NCI-H2196 treated with DMSO at 0.1 percent for 48 hours (cell line): Measurements from ENCODE around the gene GRIK3.

Source experiments
- DNase-seq: peaks from one replicate; lab custom pipeline; 2025; ENCODE audit not compliant: unreplicated experiment; lab: John Stamatoyannopoulos, UW

Gene GRIK3

GRCh38 chr1:36835696-36836095 is 198.6 kb downstream of the GRIK3 start:
- DNase-seq, result no peak

- no peak for DNase-seq
These were observed 199.2 kb downstream of the GRIK3 start for GRCh38 chr1:36835017-36835695.

- DNase-seq, result no peak
These were observed 199.7 kb downstream of the GRIK3 start for GRCh38 chr1:36834586-36834985.

- DNase-seq, result no peak
These were observed 203.0 kb downstream of the GRIK3 start for GRCh38 chr1:36831186-36831810.

DNA sequence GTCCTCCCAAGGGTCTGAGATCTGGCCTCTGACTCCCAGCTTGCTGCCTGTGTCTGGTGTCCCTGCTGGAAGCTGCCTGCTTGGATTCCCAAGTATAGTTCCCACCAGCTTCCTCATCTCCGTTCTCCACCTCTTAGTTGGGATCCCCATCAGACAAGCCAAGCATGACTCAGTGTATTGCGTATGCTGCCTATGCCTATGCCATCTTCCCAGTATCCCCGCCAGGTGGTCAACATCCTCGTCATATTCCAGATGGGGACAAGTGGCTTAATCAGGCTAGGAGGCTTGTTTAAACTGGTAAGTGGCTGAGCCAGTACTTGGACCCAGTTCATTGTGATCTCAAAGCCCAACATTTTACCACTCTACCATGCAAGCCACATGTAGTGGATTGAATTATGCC is 204.4 kb downstream of the GRIK3 start:
- no peak for DNase-seq

DNA sequence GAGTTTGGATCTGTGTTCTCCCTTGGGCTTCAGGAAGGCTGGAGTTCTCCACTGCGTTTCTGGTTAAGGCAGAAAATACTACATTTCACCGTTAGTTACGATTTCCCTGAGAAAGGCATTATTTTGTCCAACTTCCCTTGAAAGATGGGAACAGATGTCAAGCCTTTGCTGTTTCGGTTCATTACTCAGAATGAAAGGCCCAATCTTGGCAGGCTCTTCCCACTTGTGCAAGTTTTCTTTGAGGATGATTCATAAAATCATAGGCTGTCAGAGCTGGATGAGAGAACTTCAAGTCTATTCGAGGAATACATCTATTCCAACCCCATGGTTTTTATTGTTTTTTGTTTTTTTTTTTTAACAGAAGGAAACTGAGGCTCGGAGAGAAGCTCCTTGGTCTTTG is 205.2 kb downstream of the GRIK3 start:
- no peak for DNase-seq

DNA sequence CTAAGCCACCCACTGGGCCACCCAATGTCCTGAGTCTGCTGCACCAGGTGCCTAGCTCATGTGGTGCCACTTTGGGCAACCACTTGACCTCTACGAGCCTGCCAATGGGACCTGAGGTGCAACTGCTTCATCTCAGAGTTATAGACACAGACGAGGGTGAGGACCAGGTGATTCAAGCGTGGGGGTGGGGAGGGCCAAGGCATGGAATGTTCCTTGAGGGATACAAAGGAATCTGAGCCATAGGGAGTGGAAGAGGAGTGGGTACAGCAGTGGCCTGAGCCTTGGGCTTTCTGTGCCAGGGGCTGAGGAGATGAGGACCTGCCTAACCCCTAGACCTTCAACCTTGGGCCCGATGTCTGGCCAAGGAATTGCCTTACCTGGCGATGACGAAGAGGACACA is 209.1 kb downstream of the GRIK3 start:
- no peak for DNase-seq

GRCh38 chr1:36824390-36824861 is 209.9 kb downstream of the GRIK3 start:
- no peak for DNase-seq

DNA sequence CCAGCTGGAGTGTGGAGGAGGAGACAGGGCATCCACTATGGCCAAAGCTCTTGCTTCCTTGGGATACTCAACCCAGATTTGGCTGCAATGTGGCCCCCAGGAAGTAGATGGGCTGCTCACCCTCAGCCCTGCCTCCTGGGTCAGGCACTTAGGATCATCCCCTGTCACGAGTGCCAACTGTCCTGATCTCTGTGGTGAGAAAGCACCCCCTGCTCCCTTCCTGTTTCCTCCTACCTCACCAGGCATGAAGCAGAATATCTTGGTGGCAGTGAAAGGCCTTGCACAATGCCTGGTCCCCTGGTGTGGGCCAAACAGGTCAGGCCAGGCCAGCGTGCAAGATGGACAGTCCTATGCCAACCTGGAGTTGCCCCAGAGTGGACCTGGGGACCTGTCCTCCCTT is 211.7 kb downstream of the GRIK3 start:
- no peak for DNase-seq

DNA sequence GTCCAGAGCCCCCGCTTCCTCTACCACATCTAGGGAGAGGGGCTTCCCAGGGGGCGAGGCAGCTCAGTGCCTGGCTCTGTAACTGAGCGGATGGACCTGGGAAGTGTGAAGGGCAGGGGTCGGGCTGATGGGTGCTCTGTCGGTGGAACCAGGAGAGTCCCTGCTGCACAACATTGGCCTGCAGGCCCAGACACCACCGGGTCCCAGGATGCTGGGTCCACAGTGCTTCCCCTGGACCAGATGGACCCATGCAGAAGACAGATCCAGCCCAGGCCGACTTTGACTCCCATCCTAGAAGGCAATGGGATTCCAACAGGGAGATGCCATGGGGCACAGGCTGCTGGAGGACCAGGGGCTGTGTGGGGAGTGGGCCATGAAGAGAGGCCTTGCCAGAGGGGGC is 212.9 kb downstream of the GRIK3 start:
- no peak for DNase-seq

DNA sequence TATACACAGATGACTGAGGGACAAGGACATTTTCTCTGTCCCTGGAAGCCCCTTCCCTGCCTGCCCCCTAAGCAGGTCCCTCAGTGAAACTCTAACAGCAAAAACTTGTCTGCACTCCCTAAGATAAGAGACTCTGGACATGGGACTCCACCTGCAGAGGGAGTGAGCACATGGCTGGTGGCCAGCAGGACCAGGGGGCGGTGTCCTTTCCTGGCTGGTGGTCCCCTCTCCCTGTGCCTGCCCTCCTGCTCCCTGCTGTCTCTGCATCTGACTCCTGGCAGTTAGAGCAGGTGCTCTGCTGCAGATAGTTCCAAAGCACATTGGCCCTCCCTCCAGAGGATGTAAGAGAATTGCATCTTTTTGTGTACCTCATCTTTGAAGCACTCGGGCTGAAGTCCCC is 215.5 kb downstream of the GRIK3 start:
- DNase-seq, result no peak

DNA sequence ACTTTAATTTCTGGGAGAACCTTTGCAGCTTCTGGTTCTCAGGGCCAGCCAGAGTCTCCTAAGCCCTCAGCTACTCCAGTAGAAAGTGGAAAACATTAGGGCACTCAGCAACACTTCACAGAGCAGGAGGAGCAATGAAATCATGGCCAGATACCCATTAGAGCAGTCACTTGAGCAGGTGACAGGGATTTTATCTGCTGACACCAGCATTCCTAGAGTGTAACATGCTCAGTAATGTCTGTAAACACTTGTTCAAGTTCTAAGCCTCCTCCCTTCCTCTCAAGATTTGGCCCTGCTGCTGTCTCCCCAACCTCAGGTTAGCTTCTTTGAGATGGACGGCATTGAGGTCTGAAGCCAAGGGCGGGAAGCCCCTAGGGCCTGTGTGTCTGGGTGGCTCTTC is 218.0 kb downstream of the GRIK3 start:
- DNase-seq, result no peak

DNA sequence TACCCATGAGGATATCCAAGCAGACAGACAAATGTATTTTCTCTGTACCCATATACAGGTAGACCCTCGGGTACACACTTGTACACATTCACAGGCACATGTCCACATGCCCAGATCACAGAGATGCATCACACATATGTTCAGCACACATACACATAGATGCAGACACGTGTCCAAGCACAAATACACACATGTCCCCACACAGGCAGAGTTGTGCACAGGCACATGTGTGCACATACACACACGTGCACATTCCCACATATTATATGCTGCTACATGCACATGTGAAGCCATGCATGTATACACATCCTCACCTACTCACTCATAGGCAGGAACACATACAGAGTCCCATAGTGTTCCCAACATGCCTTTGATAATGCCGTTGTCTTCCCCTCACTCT is 219.5 kb downstream of the GRIK3 start:
- DNase-seq, result no peak

DNA sequence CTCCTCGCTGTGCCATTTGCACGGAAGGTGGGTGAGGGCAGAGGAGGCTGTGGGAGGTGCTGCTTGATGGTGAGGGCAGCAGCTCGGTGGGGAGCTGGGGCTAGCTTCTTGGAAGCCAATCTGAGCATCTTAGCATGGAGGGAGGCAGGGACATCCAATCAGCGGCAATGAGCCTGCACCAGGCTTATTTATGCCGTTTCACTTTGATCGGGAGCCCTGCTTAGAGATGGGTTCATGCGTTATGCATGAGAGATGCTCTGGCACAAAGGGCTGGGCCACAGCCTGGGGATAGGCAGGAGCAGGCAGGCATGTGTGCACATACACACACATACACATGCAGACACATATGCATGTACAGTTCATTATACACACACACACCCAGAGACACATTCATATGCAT is 220.2 kb downstream of the GRIK3 start:
- DNase-seq, result no peak

DNA sequence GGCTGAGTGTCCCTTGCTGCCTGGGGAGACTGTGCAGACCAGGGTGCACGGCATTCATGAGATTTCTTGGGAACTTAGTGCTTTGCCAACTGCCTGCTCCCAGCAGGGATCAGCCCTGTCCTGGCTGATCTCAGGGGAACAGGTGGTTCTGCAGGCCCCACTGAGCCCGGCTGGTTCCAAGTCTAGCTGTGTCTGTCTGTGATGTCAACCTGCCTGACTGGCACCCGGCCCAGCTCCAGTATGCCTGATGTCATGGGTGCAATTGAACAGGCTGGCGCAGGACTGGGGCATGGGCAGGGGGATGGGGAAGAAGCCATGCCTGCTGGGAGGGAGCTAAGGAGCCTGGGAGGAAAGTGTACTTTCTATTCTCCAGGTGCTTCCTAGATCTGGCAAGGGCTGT is 227.1 kb downstream of the GRIK3 start:
- DNase-seq, result peak; percentile 67

GRCh38 chr1:36805979-36806640 is 228.2 kb downstream of the GRIK3 start:
- DNase-seq, result no peak

GRCh38 chr1:36804669-36805314 is 229.5 kb downstream of the GRIK3 start:
- no peak for DNase-seq

DNA sequence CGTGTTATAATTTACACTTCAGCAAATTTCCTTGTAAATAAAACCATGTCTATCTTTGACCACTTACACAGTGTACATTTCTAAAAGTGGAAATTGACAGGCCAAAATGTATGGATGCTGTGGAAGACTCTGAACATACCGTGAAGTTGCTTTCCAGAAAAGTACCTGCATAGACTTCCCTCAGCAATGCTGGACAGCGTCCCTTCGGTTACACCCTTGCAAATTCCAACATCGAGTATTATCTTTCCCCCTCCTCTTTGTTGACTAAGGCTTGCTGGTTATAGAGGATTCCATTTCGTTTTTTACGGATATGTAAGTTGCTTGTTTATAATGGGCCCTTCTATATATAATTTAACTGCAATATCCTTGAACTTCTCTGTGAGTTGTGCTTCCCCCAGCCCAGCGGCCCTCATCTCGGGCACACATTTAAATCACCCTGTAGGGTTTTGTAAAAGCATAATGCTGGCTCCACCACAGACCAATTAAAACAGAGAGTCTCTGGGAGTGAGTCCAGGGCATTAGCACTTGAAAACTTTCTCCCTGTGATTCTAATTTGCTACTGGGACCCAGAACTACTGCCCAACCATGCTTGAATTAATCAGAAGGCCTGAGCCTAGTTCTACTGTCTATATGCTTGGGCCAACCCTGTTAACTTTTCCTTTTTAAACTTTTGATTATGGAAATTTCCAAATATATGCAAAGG is 230.3 kb downstream of the GRIK3 start:
- no peak for DNase-seq

DNA sequence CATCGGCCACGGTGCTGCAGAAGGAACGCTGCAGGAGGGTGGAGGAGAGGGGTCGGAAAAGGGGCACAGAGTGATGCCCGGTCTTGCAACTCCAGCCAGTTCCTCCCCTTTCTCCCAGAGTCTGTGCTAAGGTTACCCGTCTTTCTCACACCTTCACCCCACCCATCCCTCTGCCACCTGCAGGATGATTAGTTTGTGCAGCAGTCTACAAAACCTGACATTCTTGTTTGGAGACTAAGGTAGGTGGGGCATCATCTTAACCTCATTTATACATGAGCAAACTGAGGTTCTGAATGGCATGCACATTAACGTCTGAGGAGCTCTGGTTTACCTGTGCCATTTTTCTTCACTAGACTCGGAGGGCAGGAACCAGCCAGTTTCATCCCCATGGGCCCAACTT is 232.3 kb downstream of the GRIK3 start:
- no peak for DNase-seq

- no peak for DNase-seq
These were observed 236.6 kb downstream of the GRIK3 start for GRCh38 chr1:36797761-36798160.

- DNase-seq, result no peak
These were observed 237.6 kb downstream of the GRIK3 start for GRCh38 chr1:36796733-36797132.
